ENCODE data around the gene TET1.
"Not testable (repeated sequence)": the region's sequence is repeated elsewhere in the genome, so short reads cannot be mapped to it uniquely, and the experiment has no call there.

Gene TET1

DNA sequence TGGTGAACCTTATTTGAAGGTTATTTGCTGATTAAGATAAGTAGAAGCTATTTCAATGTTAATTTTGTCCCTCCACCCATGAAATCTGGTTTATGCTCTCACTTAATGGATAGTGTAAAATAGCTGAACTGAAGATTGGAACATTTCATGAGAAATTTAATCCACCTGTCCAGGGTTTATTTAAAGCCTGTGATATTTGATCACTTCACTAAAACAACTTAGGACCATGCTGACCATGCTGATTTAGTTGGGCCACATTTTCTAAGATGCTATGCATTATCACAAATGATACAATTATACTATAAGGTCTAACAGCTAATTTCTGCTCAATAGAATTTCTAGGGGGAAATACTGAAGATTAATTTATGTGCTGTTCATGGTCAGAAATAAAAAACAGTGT lies 53.8 kb downstream of the TET1 start:
- DNase-seq = not testable (repeated sequence)

DNA sequence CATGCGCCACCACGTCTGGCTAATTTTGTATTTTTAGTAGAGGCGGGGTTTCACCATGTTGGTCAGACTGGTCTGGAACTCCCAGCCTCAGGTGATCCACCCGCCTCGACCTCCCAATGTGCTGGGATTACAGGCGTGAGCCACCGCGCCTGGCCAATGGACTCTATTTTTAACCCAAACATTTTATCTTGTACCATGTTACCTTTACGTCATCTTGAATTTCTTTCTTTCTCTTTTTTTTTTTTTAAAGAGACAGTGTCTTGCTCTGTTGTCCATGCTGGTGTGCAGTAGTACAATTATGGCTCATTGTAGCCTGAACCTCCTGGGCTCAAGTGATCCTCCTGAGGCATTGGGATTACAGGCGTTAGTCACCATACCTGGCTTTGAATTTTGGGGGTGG lies 57.6 kb downstream of the TET1 start:
- DNase-seq = not testable (repeated sequence)

DNA sequence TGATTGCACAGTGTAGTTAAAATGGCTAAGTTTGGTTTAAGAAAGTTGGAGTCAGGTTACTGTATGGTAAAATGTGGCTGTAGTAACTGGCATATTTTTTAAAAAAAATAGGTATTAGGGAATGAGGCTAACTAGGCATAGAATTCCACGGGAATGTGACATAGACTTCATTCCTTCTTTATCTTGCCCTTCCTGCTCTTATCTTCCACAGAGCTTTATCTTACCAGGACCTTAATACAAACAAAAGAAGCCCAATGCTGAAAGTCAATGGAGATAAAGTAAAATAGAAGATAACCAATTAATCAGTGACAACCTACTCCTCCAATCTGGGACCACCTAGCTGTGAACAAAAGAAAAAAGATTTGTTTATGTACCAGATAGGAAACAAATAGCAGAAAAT lies 58.1 kb downstream of the TET1 start:
- no peak for DNase-seq

DNA sequence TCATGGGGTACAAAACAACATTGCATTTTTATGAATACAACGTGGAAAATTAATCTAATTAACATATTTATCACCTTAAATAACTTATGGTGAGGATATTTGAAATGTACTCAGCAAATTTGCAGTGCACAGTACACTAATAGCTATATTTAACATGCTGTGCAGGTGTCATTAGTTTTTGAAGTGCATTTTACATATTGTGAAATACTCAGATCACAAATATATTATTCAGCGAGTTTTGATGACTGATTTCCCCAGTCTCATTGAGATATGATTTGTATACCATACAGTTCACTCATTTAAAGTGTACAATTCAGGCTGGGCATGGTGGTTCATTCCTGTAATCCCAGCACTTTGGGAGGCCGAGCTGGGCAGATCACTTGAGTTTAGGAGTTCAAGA lies 59.5 kb downstream of the TET1 start:
- DNase-seq = no peak

DNA sequence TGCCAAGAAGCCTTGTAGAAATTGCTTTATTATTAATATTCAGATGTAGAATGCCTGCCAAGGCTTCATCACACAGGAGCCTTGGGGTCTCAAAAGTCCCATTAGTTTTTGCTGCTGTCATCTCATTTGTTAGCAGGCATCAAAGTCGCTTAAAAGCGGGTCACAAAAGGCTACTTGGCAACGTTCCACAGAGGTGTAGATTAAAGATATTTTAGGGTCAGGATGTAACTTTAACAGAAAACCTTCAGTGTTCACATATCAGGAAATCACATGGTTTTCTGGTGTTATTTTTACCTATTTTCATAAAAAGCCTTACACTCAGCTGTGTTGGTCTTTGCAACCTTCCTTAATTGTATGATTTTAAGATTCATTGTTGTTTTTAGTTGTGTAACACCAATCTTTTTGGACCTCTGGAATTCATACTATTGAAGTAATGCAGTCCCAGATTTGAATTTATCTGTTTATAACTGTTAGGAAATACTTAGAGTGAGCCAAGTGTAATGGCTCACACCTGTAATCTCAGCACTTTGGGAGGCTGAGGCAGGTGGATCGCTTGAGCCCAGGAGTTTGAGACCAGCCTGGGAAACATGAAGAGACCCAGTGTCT lies 65.3 kb downstream of the TET1 start:
- no peak for DNase-seq

DNA sequence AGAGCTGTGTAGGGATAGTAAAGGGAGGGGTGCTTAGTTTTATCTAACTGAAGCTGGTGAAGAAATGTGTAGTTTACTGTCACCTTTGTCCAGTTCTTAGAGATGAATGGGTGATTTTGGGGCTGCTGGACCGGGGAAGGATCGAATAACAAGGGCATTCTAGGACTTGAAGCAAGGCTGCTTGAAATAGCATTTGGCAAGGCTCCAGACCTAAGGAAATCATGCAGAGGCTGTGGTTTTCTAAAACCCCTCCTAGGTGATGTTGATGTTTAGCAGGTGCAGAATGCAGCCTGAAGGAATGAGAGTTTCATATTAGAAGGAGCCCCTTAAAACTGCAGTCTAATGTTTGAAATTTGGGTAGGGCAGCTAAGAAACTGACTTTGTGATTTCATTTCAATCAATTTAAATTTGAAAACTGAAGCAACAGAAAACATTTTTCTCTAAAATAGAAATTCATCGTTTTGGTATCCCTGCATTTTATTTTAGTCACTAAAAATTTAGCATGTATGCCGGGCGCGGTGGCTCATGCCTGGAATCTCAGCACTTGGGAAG lies 68.5 kb downstream of the TET1 start:
- no peak for DNase-seq

DNA sequence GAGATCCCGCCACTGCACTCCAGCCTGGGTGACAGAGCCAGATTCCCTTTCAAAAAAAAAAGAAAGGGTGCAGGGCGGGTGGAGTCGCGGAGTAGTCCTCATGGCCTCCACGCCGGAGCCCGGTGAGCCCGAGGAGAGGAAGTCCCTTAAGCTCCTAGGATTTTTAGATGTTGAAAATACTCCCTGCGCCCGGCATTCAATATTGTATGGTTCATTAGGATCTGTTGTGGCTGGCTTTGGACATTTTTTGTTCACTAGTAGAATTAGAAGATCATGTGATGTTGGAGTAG lies 72.1 kb downstream of the TET1 start:
- not testable (repeated sequence) for DNase-seq

DNA sequence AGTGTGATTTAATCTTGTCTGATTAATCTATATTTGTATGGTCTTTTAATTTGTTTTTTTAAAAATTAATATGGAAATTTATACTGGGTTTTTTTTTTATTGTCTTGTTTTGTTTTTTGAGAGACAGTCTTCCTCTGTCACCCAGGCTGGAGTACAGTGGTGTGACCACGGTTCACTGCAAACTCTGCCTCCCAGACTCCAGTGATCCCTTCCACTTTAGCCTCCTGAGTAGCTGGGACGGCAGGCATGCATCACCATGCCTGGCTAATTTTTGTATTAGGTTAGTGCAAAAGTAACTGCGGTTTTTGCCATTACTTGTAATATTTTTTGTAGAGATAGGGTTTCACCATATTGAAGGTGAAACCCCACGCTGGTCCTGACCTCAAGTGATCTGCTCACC lies 73.1 kb downstream of the TET1 start:
- DNase-seq = no peak

DNA sequence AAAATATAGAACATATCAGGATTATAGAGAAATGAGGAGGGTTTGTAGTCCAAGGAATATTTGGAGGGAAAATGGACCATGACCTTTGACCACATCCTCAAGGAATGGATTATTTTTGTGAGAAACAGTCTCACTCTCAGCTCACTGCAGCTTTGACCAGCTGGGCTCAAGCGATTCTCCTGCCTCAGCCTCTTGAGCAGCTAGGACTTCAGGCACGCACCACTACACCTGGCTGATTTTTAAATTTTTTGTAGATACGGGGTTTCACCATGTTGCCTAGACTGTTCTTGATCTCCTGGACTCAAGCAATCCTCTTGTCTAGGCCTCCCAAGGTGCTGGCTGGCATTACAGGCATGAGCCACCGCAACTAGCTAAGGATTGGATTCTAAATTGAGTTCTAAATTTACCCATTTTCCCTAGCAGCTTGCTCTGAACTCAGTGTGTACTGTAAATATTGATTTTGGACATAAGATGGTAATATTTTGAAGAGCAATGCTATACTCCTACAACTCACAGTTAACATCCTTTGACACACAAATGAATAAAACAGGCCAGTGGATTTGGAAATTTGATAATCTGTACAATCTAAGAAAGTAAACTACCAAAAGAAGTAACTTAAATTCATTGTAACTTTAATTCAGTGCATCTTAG lies 73.8 kb downstream of the TET1 start:
- DNase-seq = no peak

DNA sequence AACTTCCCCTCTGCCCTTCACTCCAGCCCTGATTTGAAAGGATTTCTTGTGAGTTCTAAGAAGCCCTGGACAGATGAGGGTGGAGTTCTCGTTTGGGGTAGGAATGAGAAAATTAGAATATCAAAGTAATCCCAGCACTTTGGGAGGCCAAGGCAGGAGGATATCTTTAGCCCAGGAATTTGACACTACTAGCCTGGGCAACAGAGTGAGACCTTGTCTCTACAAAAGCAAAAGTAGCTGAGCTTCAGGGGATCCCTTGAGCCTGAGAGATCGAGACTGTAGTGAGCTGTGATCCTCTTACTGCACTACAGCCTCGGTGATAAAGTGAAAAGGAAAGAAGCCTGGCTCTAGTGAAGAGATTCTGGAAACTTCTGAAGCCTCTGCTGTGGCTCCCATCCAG lies 76.2 kb downstream of the TET1 start:
- no peak for DNase-seq

DNA sequence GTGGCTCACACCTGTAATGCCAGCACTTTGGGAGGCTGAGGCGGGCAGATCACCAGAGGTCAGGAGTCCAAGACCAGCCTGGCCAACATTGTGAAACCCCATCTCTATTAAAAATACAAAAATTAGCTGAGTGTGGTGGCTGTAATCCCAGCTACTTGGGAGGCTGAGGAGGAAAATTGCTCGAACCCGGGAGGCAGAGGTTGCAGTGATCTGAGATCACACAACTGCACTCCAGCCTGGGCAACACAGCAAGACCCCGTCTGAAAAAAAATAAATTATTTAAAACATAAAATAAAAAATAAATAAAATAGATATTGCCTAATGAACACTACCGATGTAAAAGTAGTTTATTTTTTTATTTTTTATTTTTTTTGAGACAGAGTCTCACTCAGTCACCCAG lies 83.4 kb downstream of the TET1 start:
- DNase-seq = not testable (repeated sequence)

DNA sequence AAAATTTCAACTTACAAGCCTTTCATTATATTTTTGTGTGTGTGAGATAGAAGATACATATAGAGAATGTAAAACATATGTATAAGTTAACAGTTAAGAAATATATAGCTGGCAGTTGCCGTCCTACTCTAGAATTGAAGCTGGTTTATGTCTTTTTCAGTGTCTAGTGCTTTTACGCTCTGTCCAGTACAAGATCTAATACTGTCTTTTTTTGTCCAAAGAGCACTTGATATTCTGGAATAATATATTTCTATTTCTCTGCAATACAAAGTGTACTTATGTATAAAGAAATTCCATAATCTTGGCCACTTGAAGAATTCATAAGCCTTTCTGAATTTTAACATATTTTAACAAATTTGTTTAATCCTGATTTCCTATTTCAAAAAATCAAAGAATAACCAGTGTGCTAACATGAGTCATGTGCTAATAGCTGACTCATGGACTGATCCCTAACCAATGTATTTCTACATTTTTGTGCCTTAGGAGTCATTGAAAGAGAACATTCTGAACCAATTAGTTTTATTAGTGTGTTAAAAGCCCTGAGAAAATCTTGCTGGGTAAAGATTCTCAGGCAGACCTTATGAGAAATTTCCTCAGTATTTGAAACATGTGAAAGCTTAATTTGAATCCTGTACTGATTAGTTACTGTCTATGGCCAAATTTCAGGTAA lies 87.7 kb downstream of the TET1 start:
- DNase-seq = no peak

DNA sequence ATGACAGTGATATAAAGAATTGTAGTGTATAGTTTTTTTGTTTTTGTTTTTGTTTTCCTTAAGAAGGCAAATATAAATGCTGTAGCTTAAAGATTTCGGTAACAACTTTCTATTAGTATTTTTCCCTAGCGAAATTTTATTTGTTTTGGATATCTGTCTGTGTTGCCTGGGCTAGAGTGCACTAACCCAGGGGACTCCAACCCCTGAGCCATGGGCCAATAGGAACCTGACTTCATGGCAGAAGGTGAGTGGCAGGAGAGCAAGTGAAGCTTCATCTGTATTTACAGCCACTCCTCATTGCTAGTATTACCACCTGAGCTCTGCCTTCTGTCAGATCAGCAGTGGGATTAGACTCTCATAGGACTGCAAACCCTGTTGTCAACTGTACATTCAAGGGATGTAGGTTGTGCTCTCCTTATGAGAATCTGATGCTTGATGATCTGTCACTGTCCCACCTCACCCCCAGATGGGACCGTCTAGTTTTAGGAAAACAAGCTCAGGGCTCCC lies 95.5 kb downstream of the TET1 start:
- no peak for DNase-seq

DNA sequence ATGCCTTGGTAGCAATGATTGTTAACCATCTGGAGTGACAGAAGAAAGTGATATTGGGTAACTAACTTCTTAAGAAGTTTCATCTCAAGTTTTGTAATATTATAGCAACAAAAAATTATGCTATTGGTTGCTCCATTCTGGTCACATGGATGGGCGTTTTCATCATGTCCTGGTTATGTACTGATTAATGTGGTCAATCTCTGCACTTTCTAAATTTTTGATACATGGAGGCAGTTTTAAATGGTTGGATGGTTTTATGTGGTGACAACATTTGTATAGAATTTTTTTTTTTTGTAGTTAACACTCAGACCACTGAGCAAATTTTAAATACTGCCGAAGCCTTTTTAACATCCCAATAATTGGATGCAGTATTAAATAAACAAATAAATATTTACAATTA lies 105.7 kb downstream of the TET1 start:
- no peak for DNase-seq

DNA sequence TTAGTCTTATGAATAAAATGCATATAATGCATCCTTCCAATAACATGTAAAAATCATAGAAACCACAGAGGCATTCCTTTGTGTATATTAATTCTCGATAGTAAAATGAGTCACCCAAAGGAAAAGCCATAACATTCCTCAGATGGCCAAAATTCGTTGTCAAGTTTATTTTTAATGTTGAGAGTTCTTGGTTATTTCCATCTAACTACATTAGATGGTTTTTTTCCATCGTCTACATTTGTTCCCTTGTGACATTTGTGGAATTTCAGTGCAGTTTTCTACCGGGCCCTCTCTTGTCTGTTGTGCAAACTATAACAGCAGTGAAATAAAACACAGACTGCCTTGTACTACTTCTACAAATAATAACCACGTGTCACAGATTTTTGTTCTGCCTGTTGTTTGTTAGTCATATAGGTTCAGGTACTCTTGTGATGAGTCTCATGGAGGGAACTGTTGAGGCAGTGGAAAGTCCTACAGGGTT lies 106.2 kb downstream of the TET1 start:
- DNase-seq = no peak

DNA sequence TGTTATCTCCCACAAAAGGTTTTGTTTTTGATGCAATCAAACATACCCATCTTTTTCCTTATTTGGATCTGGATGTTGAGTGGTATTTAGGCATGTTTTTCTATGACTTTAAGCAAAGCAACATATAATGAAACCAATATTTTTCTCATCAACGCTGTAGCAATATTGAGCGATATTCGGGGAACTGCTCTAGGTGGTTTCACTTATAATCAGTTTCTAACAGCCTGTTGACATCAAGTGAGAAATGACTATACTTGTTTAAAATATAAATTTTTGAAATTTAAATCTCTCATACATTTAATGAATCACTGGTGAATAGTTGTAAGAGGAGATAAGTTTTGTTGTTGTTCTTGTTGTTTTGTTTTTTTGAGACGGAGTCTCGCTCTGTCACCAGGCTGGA lies 108.1 kb downstream of the TET1 start:
- DNase-seq = no peak

DNA sequence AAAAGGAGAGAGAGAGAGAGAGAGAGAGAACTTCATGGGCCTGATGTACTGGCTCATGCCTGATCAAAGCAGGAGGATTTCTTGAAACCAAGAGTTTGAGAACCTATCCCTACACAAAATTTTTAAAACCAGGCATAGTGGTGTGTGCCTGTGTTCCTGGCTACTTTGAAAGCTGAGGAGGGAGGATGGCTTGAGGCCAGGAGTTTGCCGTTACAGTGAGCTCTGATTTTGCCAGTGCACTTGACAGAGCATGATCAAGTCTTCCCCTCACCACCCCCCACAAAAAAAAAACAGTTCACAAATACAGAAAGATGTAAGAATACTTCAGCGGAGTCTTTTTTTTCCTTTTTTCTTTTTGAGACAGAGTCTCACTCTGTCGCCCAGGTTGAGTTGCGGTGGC lies 108.8 kb downstream of the TET1 start:
- no peak for DNase-seq

DNA sequence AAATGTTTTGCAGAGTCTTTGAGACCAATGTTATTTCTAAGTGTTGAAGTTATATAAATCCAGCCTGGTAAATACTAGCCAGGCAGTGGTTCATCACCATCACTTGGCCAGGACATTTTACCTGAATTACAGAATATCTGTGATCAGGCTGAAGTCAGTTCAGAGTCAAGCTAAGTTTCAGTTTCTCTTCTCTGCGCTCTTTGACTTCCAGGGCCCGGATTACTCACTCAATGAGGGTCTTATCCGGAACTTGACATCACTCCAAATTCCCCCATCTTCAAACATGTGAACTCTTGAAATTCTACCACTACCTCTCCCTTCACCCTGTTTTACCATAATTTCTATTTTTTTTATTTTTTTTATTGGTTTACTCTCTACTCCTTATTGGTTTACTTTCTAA lies 124.3 kb downstream of the TET1 start:
- DNase-seq = no peak

DNA sequence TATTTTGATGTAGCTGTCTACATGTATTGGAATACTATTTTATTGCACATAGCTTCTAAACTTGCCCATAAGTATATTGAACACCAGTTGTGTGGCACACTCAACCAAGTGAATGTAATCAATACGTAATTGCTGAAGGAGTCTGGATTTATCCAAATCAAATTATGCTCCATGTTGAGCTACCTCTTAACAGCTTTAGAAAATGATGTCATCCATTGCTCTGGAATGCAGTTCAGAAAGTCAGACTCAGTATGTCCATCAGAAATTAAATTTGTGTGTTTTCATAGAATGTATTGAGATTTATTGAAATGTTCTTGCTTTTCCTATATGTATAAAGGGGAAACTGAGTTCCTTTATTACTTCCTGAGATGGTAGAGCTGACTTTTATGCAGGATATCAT lies 135.9 kb downstream of the TET1 start:
- DNase-seq = no peak

DNA sequence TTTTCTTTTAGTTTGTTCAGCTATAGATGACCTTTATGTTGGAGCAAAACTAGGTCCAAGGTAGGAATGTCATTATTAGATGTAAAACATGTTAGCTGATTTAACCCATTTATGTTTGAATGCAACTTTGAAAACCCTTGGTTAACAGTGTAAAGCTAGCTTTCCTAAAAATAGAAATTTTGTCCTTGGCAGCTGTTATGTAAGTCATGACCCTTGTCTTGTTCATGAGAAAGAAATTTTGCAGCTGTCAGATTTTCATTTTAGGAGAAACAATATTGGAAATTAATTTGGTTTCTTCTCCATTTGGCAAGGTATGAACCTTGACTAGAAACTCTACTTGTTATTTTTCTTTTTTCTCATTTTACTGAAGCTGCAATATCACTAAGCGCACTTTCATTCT lies 137.0 kb downstream of the TET1 start:
- DNase-seq = no peak

DNA sequence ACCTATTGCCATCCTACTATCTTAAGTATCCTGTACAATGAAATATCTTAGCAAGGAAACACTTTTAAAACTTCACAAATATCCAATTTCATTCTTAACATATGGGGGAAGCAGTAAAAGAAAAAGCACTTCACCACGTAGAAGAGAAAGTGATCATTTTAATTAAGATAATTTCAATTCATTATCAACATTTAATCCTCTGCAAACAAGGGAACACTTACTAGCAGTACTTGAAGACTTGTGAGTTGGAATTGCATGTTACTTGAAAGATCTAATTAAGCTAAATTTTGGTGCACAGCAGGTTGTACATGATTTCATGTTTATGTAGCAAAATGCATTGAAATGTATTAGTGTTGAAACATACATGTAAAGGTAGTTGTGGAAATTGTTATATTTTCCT lies 140.1 kb downstream of the TET1 start:
- DNase-seq = no peak

DNA sequence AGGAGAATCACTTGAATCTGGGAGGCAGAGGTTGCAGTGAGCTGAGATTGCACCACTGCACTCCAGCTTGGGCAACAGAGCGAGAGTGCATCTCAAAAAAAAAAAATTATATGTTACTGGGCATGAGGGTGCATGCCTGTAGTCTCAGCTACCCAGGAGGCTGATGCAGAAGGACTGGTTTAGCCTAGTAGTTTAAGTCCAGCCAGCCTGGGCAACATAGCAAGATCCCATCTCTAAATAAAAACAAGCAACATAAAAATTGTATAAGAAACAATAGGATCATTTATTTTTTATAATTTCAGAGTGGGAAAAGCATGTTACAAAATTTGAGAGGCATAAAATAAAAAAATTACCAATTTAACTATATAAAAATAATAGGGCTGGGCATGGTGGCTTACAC lies 145.4 kb downstream of the TET1 start:
- no peak for DNase-seq

DNA sequence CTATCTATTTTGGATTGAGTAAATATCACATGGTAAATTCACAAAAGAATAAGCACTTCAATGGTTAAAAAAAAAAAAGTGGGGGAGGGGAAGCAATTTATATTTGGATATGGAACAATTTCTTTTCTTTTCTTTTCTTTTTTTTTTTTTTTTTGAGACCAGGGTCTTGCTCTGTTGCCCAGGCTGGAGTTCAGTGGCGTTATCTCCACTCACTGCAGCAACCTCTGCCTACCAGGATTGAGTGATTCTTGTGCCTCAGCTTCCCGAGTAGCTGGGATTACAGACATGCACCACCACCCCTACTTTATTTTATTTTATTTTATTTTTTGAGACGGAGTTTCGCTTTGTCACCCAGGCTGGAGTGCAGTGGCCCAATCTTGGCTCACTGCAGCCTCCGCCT lies 148.8 kb downstream of the TET1 start:
- DNase-seq = not testable (repeated sequence)

DNA sequence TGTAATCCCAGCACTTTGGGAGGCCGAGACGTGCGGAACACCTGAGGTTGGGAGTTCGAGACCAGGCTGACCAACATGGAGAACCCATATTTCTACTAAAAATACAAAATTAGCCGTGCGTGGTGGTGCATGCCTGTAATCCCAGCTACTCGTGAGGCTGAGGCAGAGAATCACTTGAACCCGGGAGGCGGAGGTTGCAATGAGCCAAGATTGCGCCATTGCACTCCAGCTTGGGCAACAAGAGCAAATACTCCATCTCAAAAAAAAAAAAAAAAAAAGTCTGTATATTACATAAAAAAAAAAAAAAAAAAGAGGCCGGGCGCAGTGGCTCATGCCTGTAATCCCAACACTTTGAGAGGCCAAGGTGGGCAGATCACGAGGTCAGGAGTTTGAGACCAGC lies 152.9 kb downstream of the TET1 start:
- not testable (repeated sequence) for DNase-seq

All from activated effector memory CD4-positive, alpha-beta T cell treated with anti-CD3 and anti-CD28 coated beads, Interleukin-2, amount 50 U/mL, for 16 hours (primary cell).